Activated CD4-positive, alpha-beta T cell treated with anti-CD3 and anti-CD28 coated beads, Interleukin-2, amount 50 U/mL, for 16 hours (primary cell): ENCODE measurements around the gene PIK3R2.
"Not testable (repeated sequence)": the region's sequence is repeated elsewhere in the genome, so short reads cannot be mapped to it uniquely, and the experiment has no call there.

Experiments used
- DNase-seq: peaks from one replicate; pipeline ENCODE4 v3.0.0-alpha.2; 2020

Gene PIK3R2

DNA sequence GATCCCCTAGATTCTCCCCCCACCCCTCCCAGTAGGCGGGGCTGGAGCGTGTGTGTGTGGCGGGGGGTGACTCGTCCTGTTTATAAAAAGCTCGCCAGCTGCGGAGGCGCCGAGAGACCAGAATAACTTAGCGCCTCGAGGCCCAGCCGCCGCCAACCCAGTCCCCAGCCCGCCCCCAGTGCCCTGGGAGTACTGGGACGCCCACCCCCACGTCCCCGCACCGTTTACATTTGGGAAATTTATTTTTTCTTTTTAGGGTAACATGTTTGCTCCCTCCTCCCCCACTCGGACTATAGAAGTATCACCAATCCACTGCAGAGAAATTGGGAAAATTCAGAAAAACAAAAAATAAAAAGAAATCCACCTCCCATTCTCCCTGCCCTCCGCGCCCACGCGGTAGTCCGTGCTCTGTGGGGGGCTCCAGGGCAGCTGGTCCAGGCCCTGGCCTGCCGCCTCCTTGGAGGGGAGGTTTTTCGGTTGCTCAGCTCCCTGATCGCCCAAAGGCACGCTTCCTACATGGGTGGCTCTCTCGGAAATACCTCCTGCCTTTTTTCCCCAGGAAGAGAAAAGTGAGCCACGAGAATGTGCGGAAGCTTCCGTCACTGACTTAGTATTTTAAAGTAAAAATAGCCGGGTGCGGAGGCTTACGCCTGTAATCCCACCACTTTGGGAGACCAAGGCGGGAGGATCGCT is 52.4 kb downstream of the PIK3R2 start:
- DNase-seq = peak; percentile 39

DNA sequence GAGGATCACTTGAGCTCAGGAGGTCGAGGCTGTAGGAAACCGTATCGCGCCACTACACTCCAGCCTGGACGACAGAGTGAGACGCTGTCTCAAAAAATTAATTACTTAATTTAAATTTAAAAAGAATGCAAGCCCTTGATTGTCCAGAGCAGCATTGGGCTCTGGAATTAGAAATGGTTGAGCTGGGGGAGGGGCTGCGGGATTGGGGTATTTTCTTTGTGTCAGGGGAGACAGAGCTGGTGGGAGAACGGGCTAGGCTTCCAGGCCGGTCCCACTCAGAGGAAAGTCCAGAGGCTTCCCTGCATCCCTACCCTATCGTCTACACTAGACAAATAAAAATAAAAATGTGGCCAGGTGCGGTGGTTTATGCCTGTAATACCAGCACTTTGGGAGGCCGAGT is 53.1 kb downstream of the PIK3R2 start:
- no peak for DNase-seq

DNA sequence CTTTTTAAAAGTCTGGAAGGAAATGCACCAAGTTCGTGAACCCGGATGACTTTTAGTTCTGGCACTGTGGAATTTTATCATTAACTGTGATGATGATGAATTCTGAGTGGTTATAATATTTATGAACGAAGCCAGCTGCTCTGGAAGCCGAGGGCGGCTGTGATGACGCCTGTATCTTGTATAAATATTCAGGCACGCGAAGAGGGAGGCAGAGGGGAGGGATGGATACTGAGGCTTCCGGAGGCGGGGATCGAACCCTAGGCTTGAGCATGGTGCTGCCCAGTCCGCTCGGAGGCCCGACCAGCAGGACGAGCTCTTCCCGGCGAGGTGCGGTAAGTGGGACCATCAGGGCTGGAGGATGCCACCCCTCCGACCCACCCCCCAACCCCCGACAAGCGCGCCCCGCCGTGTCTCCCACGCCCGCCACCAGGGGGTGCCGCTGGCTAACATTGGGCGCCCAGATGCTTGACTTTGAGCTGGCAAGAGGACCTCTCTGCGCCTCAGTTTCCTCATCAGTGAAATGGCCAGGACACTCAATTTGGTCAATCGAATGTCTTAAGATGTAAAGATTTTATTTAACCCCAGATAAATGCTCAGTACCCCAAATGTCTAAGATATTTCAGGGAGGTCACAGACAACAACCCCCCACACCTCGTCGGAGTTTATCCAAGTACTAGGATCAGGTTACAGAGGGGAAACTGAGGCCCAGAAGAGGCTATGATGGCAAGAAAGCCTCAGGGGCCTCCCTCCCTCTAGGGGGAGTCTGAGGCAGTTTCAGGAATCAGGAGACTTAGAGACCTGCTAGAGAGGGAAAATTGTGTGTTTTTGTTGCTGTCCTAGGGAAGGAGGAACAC is 55.4 kb downstream of the PIK3R2 start:
- peak; percentile 28 for DNase-seq

DNA sequence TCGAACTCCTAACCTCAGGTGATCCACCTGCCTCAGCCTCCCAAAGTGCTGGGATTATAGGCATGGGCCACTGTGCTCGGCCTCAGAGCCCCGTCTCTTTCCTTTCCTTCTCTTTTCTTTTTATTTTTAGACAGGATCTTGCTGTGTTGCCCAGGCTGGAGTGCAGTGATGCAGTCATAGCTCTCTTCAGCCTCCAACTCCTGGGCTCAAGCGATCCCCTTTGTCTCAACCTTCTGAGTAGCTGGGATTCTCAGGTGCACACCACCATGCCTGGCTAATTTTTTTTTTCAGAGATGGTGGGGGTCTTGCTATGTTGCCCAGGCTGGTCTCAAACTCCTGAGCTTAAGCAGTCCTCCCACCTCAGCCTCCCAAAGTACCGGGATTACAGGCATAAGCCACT is 56.9 kb downstream of the PIK3R2 start:
- not testable (repeated sequence) for DNase-seq

DNA sequence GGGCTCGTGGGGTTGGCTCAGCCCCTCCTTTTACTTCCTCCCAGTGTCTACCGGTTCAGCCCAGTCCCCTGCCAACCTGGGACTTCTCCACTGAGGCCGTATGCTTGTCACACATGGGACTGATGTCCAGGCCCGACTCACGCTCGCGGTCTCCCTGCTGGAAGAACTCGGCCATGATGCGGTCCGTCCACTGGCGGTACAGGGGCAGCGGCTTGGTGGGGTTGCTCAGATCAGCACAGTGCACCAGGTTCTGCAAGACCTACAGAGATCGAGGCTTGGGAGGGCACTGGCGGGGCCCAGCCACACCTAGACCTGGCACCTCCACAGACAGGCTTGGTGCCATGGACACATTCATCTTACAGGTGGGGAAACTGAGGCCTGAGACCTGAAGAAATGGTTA is 58.7 kb downstream of the PIK3R2 start:
- DNase-seq = no peak

DNA sequence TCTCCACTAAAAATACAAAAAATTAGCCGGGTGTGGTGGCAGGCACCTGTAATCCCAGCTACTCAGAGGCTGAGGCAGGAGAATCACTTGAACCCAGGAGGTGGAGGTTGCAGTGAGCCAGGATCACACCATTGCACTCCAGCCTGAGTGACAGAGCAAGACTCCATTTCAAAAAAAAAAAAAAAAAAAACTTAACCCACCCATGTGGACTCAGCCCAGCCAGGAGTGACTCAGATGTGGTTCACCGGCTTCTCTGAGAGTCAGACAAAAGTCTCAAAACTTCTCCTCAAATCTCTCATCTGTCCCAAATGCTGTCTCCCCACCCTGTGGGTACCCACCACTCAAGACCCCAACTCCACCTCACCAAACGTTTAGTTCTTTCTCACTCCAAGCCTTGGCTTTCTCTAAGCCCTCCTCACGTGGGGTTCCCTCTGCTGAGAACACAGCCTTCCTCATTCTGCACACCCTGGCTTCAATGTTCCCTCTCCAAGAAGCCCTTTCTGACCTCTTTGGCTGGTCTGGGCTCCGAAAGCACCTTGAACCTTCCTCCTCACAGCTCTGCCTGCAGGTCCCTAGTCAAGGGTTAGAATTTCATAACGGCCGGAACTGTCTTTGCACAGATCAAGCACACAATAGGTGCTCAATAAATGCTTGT is 61.9 kb downstream of the PIK3R2 start:
- no peak for DNase-seq

DNA sequence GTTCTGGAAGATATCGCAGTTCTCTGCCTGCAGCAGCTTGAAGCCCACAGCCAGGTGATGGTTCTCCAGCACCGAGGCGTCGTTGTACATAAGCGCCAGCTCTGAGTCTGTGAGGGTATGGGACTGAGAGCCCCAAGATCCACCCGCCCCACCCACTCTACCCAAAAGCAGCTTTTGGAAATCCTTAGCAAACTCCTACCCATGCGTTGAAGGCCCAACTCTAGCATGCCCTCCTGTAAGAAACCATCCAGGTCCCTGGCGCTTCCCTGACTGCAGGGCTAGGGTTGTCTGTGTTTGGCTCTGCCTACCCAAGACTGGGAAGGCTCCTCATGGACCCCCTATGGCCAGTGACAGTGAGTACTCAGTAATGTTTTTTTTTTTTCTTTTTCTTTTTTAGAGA is 63.8 kb downstream of the PIK3R2 start:
- DNase-seq = no peak

DNA sequence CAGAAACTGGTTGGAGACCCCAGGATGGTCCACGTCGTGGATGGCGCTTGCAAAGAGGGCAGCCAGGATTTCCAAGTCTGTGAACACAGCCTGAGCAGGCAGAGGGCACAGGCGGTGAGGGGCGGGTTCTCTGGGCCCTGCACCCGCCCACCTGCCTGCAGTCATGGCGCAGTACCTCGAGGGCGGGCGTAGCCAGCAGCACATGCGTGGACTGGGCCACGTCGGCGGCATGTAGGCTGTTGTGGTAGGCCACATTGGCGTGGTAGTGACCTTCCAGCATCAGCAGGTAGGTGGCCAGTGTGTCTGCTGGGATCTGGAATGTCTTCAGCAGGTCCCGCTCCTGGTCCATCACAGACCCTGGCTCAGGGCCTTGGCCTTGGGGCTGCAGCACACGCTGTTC is 65.2 kb downstream of the PIK3R2 start:
- DNase-seq = no peak

DNA sequence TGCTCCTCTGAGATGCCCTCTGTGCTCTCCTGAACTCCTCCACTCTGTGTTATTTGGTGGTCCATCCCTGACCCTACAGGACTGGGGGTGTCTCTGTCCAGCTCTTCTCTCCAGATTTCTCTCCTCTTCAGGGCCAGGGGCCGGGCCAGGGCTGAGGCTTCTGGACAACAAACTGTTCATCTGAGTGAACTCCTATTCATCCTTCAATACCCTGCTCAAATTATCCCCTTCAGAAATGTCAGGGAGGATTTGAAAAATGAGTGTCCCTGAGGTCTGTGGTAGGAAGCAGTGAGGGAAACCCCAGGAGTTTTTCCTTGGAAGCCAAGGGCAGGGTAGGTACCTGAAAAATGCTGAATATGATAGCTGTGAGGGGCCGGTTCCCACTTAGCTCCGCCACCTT is 65.6 kb downstream of the PIK3R2 start:
- DNase-seq = no peak
